Neuronal stem cell (in vitro differentiated cells): ENCODE measurements around the gene EXT2.

Source experiments
- DNase-seq: peaks from one replicate; pipeline ENCODE4 v3.0.0-alpha.2; 2013; ENCODE audit warnings: low spot score
- H2AFZ ChIP-seq: one replicate; pipeline ENCODE4 v1.6.1; 2013; ENCODE audit warnings: mild to moderate bottlenecking, low read length, inconsistent platforms
- H2AK5ac ChIP-seq: 2 replicates; pipeline ENCODE4 v1.6.1; 2013; ENCODE audit warnings: low read depth, mild to moderate bottlenecking, inconsistent platforms, low read length, moderate library complexity, mixed read lengths
- H2BK120ac ChIP-seq: 2 replicates; pipeline ENCODE4 v1.6.1; 2013; ENCODE audit warnings: low read depth, mild to moderate bottlenecking, inconsistent platforms, low read length, moderate library complexity, mixed read lengths
- H2BK12ac ChIP-seq: one replicate; pipeline ENCODE4 v1.6.1; 2013; ENCODE audit warnings: low read length, inconsistent platforms
- H2BK15ac ChIP-seq: 2 replicates; pipeline ENCODE4 v1.6.1; 2013; ENCODE audit warnings: mild to moderate bottlenecking, low read length, inconsistent platforms, mixed read lengths
- H2BK5ac ChIP-seq: one replicate; pipeline ENCODE4 v1.6.1; 2013; ENCODE audit warnings: inconsistent platforms, mild to moderate bottlenecking, low read length, moderate library complexity
- H3K14ac ChIP-seq: one replicate; pipeline ENCODE4 v1.6.1; 2013; ENCODE audit warnings: low read length, inconsistent platforms
- H3K18ac ChIP-seq: 2 replicates; pipeline ENCODE4 v1.6.1; 2013; ENCODE audit warnings: low read length, inconsistent platforms
- H3K23ac ChIP-seq: 2 replicates; pipeline ENCODE4 v1.6.1; 2013; ENCODE audit warnings: low read depth, mild to moderate bottlenecking, mixed read lengths, low read length, inconsistent platforms; ENCODE audit not compliant: poor library complexity
- H3K27ac ChIP-seq: replicated peaks from 3 replicates; pipeline ENCODE4 v1.5.1; 2013; ENCODE audit warnings: low read length, inconsistent platforms
- H3K27me3 ChIP-seq, 3 experiments: 2 replicates each; pipeline ENCODE4 v1.6.1; 2013; ENCODE audit warnings: low read length in 3 of 3, mild to moderate bottlenecking in 2 of 3, inconsistent platforms in 1 of 3, low read depth in 1 of 3, mixed read lengths in 1 of 3, moderate library complexity in 1 of 3; ENCODE audit not compliant: control insufficient read depth in 3 of 3, insufficient read depth in 3 of 3
- H3K36me3 ChIP-seq, 2 donors: replicated peaks in 1 of 2; 2 replicates each; pipeline ENCODE4 v1.6.1; 2013; ENCODE audit warnings: low read length in 2 of 2; ENCODE audit not compliant: control insufficient read depth in 2 of 2, insufficient read depth in 2 of 2
- H3K4ac ChIP-seq: 2 replicates; pipeline ENCODE4 v1.6.1; 2013; ENCODE audit warnings: inconsistent platforms, mild to moderate bottlenecking, low read length, moderate library complexity
- H3K4me1 ChIP-seq, 2 donors: 1 replicate in 1 of 2; 2 replicates in 1 of 2; pipeline ENCODE4 v1.6.1; 2013; ENCODE audit warnings: low read length in 2 of 2, low read depth in 1 of 2; ENCODE audit not compliant: control insufficient read depth in 2 of 2, insufficient read depth in 1 of 2
- H3K4me2 ChIP-seq: one replicate; pipeline ENCODE4 v1.6.1; 2013; ENCODE audit warnings: mild to moderate bottlenecking, low read length, inconsistent platforms; ENCODE audit not compliant: insufficient read depth, poor library complexity, severe bottlenecking
- H3K4me3 ChIP-seq, 2 donors: 2 replicates each; pipeline ENCODE4 v1.5.1; 2013; ENCODE audit warnings: low read length in 2 of 2, mild to moderate bottlenecking in 2 of 2, inconsistent platforms in 1 of 2, moderate library complexity in 1 of 2
- H3K79me1 ChIP-seq: one replicate; pipeline ENCODE4 v1.6.1; 2013; ENCODE audit warnings: low read depth, mild to moderate bottlenecking, inconsistent platforms, low read length, moderate library complexity
- H3K9ac ChIP-seq: one replicate; pipeline ENCODE4 v1.6.1; 2013; ENCODE audit warnings: mild to moderate bottlenecking, low read depth, low read length, inconsistent platforms; ENCODE audit not compliant: poor library complexity
- H3K9me3 ChIP-seq, 2 donors: replicated peaks in 1 of 2; 2 replicates each; pipeline versions ENCODE3 to v1.6.1; 2013; ENCODE audit warnings: low read length in 2 of 2, mild to moderate bottlenecking in 2 of 2, inconsistent platforms in 1 of 2, low read depth in 1 of 2, mixed read lengths in 1 of 2, moderate library complexity in 1 of 2; ENCODE audit not compliant: control insufficient read depth in 2 of 2, insufficient read depth in 1 of 2
- H4K8ac ChIP-seq: one replicate; pipeline ENCODE4 v1.6.1; 2013; ENCODE audit warnings: low read depth, mild to moderate bottlenecking, inconsistent platforms, low read length, moderate library complexity
- H4K91ac ChIP-seq: one replicate; pipeline ENCODE4 v1.6.1; 2013; ENCODE audit warnings: low read length, low read depth, mild to moderate bottlenecking, inconsistent platforms; ENCODE audit not compliant: poor library complexity
- WGBS, 2 donors: extraction: QIAGEN DNeasy Blood & Tissue Kit; methylation state at CpG; one replicate each; pipeline ENCODE4 v1.1.7; 2013; ENCODE audit warnings: missing lambda C conversion rate in 2 of 2, mixed read lengths in 1 of 2; ENCODE audit not compliant: insufficient read length in 2 of 2, insufficient replicate concordance in 1 of 2; ENCODE audit errors: extremely low coverage in 2 of 2; 5-methylcytosine and 5-hydroxymethylcytosine counted together

Gene EXT2

GRCh38 chr11:44139565-44140330, 44.3 kb downstream of the EXT2 start:
- H2BK15ac ChIP-seq: no peak overlapping the region
- no peaks in the 10 kb centered on the region for H3K9me3 ChIP-seq
- H3K4me1 ChIP-seq: peaks cover 2 to 32% of the 10 kb centered on the region in 2 donors
- no peak overlapping the region for H2AK5ac ChIP-seq
- H3K4me2 ChIP-seq: no peak overlapping the region
- H3K79me1 ChIP-seq: no peaks in the 10 kb centered on the region
- H3K27ac ChIP-seq: no peak overlapping the region
- no peak overlapping the region for H2BK120ac ChIP-seq
- no peak overlapping the region for H4K91ac ChIP-seq
- no peak for DNase-seq
- no peak overlapping the region for H3K4ac ChIP-seq
- peaks cover 0 to 3% of the 10 kb centered on the region in 2 donors for H3K36me3 ChIP-seq
- no peak overlapping the region for H3K9ac ChIP-seq
- H3K23ac ChIP-seq: no peak overlapping the region
- H3K18ac ChIP-seq: no peak overlapping the region
- no peaks in the 10 kb centered on the region for H3K27me3 ChIP-seq
- H3K14ac ChIP-seq: no peak overlapping the region
- no peak overlapping the region for H2BK5ac ChIP-seq
- H4K8ac ChIP-seq: no peak overlapping the region
- WGBS, 2 donors: no CpG with 5 or more reads among the region's 13 CpGs
- no peak overlapping the region for H3K4me3 ChIP-seq
- no peak overlapping the region for H2AFZ ChIP-seq
- H2BK12ac ChIP-seq: no peak overlapping the region

GRCh38 chr11:44140372-44140771, 44.9 kb downstream of the EXT2 start:
- Histone ChIP-seq H3K4me2 (no peak overlapping the region), H4K91ac (no peak overlapping the region), H4K8ac (no peak overlapping the region), H2BK15ac (no peak overlapping the region), H2BK5ac (no peak overlapping the region), H3K36me3 (peaks cover 3 to 6% of the 10 kb centered on the region in 2 donors), H3K14ac (no peak overlapping the region), H3K4ac (no peak overlapping the region), H2BK12ac (no peak overlapping the region), H2AFZ (no peak overlapping the region), H3K4me3 (no peak overlapping the region), H2AK5ac (no peak overlapping the region), H3K27ac (no peak overlapping the region), H3K9ac (no peak overlapping the region), H3K9me3 (no peaks in the 10 kb centered on the region), H3K4me1 (peaks cover 2 to 28% of the 10 kb centered on the region in 2 donors), H3K27me3 (no peaks in the 10 kb centered on the region), H3K18ac (no peak overlapping the region), H2BK120ac (no peak overlapping the region), H3K79me1 (no peaks in the 10 kb centered on the region), H3K23ac (no peak overlapping the region)
- no CpG with 5 or more reads among the region's 1 CpG for WGBS, 2 donors
- DNase-seq: no peak

DNA sequence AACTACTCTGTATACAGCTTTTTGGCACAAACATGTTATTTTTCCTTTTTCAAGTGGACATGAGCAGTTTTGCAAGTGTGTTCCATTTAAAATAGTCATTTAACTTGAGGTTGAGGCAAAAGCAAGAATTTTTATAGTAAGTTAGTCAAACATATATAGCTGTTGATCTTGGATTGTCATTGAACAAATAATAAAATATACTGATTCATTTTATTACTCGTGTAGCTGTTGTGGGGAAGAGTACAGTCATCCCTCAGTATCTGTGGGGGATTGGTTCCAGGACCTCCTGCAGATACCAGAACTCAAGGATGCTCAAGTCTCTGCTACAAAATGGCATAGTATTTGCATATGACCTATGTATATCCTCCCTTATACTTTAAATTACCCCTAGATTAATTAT, 45.3 kb downstream of the EXT2 start:
- H3K79me1 ChIP-seq: no peaks in the 10 kb centered on the region
- H3K4ac ChIP-seq: no peak overlapping the region
- WGBS, 2 donors: no CpG with 5 or more reads among the region's 1 CpG
- no peak overlapping the region for H3K27ac ChIP-seq
- no peak overlapping the region for H2BK120ac ChIP-seq
- no peak for DNase-seq
- no peak overlapping the region for H3K23ac ChIP-seq
- H2AFZ ChIP-seq: no peak overlapping the region
- no peak overlapping the region for H2BK15ac ChIP-seq
- H3K18ac ChIP-seq: no peak overlapping the region
- H2AK5ac ChIP-seq: no peak overlapping the region
- H3K4me1 ChIP-seq: peaks cover 2 to 28% of the 10 kb centered on the region in 2 donors
- H4K91ac ChIP-seq: no peak overlapping the region
- peaks cover 0 to 2% of the 10 kb centered on the region in 2 donors for H3K9me3 ChIP-seq
- no peak overlapping the region for H3K4me2 ChIP-seq
- no peak overlapping the region for H3K14ac ChIP-seq
- H3K9ac ChIP-seq: no peak overlapping the region
- peaks cover 3 to 9% of the 10 kb centered on the region in 2 donors for H3K36me3 ChIP-seq
- no peak overlapping the region for H4K8ac ChIP-seq
- no peak overlapping the region for H2BK12ac ChIP-seq
- no peak overlapping the region for H2BK5ac ChIP-seq
- H3K27me3 ChIP-seq: no peaks in the 10 kb centered on the region
- no peak overlapping the region for H3K4me3 ChIP-seq

- Histone ChIP-seq H3K36me3 (peaks cover 1 to 14% of the 10 kb centered on the region in 2 donors), H3K9ac (no peak overlapping the region), H3K18ac (no peak overlapping the region), H2AK5ac (no peak overlapping the region), H3K79me1 (no peaks in the 10 kb centered on the region), H4K91ac (no peak overlapping the region), H3K23ac (no peak overlapping the region), H3K4me2 (no peak overlapping the region), H2BK120ac (no peak overlapping the region), H2BK5ac (no peak overlapping the region), H4K8ac (no peak overlapping the region), H2BK15ac (no peak overlapping the region), H3K4me1 (peaks cover 2 to 11% of the 10 kb centered on the region in 2 donors), H2BK12ac (no peak overlapping the region), H3K27me3 (no peaks in the 10 kb centered on the region), H3K14ac (no peak overlapping the region), H2AFZ (no peak overlapping the region), H3K9me3 (peaks cover 0 to 6% of the 10 kb centered on the region in 2 donors), H3K27ac (no peak overlapping the region), H3K4ac (no peak overlapping the region), H3K4me3 (no peak overlapping the region)
- no CpG with 5 or more reads among the region's 7 CpGs for WGBS, 2 donors
- no peak for DNase-seq
Observed at GRCh38 chr11:44143987-44144909, 48.8 kb downstream of the EXT2 start.
